ENCODE data around the gene KRTAP5-8. TPM values are rescaled to one million over a fixed set of nuclear protein-coding genes. Genes with fewer than 3 reads are reported as not detected.
"Not testable (repeated sequence)": the region's sequence is repeated elsewhere in the genome, so short reads cannot be mapped to it uniquely, and the experiment has no call there.

The KRTAP5-8 gene
- total RNA-seq, 1 experiment from 2014 or later: not detected

GRCh38 chr11:71581826-71582225 lies 44.0 kb downstream of the KRTAP5-8 start:
- Histone ChIP-seq H3K79me2 (ENCODE audit: low read length) (no peaks in the 10 kb centered on the region), H3K9ac (ENCODE audit: low read length) (no peak overlapping the region), H3K9me2 (replicated peaks; ENCODE audit: low read length) (no peaks in the 10 kb centered on the region), H3K9me3 (ENCODE audit: low read length) (no peaks in the 10 kb centered on the region), H2AFZ (ENCODE audit: low read length) (no peak overlapping the region), H3K27ac (ENCODE audit: low read length) (no peak overlapping the region), H3K4me1 (ENCODE audit: insufficient read depth, low read length) (peaks cover 14% of the 10 kb centered on the region), H3K4me3 (ENCODE audit: low read length) (no peak overlapping the region), H3K36me3 (ENCODE audit: low read depth, low read length) (no peaks in the 10 kb centered on the region), H3K27me3 (ENCODE audit: low read length) (peaks cover 17% of the 10 kb centered on the region; the same call in 1 of the 2 replicates), H3K4me2 (ENCODE audit: low read length) (no peak overlapping the region), H3F3A (ENCODE audit: low read length, unreplicated experiment) (no peaks in the 10 kb centered on the region), H4K20me1 (ENCODE audit: low read length) (no peaks in the 10 kb centered on the region)
- TF ChIP-seq, protein P1, sequence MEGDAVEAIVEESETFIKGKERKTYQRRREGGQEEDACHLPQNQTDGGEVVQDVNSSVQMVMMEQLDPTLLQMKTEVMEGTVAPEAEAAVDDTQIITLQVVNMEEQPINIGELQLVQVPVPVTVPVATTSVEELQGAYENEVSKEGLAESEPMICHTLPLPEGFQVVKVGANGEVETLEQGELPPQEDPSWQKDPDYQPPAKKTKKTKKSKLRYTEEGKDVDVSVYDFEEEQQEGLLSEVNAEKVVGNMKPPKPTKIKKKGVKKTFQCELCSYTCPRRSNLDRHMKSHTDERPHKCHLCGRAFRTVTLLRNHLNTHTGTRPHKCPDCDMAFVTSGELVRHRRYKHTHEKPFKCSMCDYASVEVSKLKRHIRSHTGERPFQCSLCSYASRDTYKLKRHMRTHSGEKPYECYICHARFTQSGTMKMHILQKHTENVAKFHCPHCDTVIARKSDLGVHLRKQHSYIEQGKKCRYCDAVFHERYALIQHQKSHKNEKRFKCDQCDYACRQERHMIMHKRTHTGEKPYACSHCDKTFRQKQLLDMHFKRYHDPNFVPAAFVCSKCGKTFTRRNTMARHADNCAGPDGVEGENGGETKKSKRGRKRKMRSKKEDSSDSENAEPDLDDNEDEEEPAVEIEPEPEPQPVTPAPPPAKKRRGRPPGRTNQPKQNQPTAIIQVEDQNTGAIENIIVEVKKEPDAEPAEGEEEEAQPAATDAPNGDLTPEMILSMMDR (conservative IDR thresholded peaks at IDR 0.05; ENCODE audit: low read depth, low read length): no peak
- TF ChIP-seq EZH2phosphoT487 (IDR thresholded peaks at IDR 0.05; ENCODE audit: borderline replicate concordance, low read length): no peak
- TF ChIP-seq EZH2 (IDR thresholded peaks at IDR 0.05; ENCODE audit: low read length, unreplicated experiment): no peak
- CTCF ChIA-PET: no interaction called here
- POLR2A ChIA-PET (ENCODE audit: unreplicated experiment): no interaction called here
- intact Hi-C loops (cut with micrococcal nuclease): no loop called here
- DNase-seq (peak; percentile 57), ATAC-seq (no peak)
- no TSS peak for BruUV-seq (replicated peaks)

- no peak within 1 kb of the TSS for H3K4me2 ChIP-seq (ENCODE audit: low read length)
- no peaks in the 10 kb centered on the region for H3K9me3 ChIP-seq (ENCODE audit: low read length)
- H3K9ac ChIP-seq (ENCODE audit: low read length): no peak within 1 kb of the TSS
- H3K27me3 ChIP-seq (ENCODE audit: low read length): peaks cover 17% of the 10 kb centered on the region; the same call in 1 of the 2 replicates
- no peak within 1 kb of the TSS for H3K27ac ChIP-seq (ENCODE audit: low read length)
- TF ChIP-seq, protein P1 (conservative IDR thresholded peaks at IDR 0.05; ENCODE audit: low read depth, low read length): no peak
- TF ChIP-seq EZH2 (IDR thresholded peaks at IDR 0.05; ENCODE audit: low read length, unreplicated experiment): no peak
- TF ChIP-seq EZH2phosphoT487 (IDR thresholded peaks at IDR 0.05; ENCODE audit: borderline replicate concordance, low read length): no peak
- H3K9me2 ChIP-seq (replicated peaks; ENCODE audit: low read length): no peaks in the 10 kb centered on the region
- H3K4me1 ChIP-seq (ENCODE audit: insufficient read depth, low read length): peaks cover 14% of the 10 kb centered on the region
- POLR2A ChIA-PET (ENCODE audit: unreplicated experiment): no interaction called here
- DNase-seq: no peak
- H4K20me1 ChIP-seq (ENCODE audit: low read length): no peaks in the 10 kb centered on the region
- no peak within 1 kb of the TSS for H3K4me3 ChIP-seq (ENCODE audit: low read length)
- CTCF ChIA-PET: no interaction called here
- no peaks in the 10 kb centered on the region for H3F3A ChIP-seq (ENCODE audit: low read length, unreplicated experiment)
- no TSS peak for BruUV-seq (replicated peaks)
- ATAC-seq: no peak
- no peaks in the 10 kb centered on the region for H3K36me3 ChIP-seq (ENCODE audit: low read depth, low read length)
- H3K79me2 ChIP-seq (ENCODE audit: low read length): no peaks in the 10 kb centered on the region
- intact Hi-C loops (cut with micrococcal nuclease): no loop called here
- no peak within 1 kb of the TSS for H2AFZ ChIP-seq (ENCODE audit: low read length)
These were observed 44.6 kb downstream of the KRTAP5-8 start, which contains the start of gene KRTAP5-11 for GRCh38 chr11:71582309-71582895. Gene KRTAP5-11, minus strand, starts transcription at chr11:71582875. Its CDS starts 38 bp downstream, at chr11:71582837.

GRCh38 chr11:71582969-71583368 lies 45.1 kb downstream of the KRTAP5-8 start:
- BruUV-seq (replicated peaks); H3K4me3 ChIP-seq (ENCODE audit: low read length); H3K9me2 ChIP-seq (replicated peaks; ENCODE audit: low read length); H2AFZ ChIP-seq (ENCODE audit: low read length); ATAC-seq; DNase-seq; POLR2A ChIA-PET (ENCODE audit: unreplicated experiment); H3K27ac ChIP-seq (ENCODE audit: low read length); H3K36me3 ChIP-seq (ENCODE audit: low read depth, low read length); intact Hi-C loops (cut with micrococcal nuclease); H3K79me2 ChIP-seq (ENCODE audit: low read length); CTCF ChIA-PET; H4K20me1 ChIP-seq (ENCODE audit: low read length); H3K9ac ChIP-seq (ENCODE audit: low read length); H3F3A ChIP-seq (ENCODE audit: low read length, unreplicated experiment); H3K9me3 ChIP-seq (ENCODE audit: low read length); H3K4me2 ChIP-seq (ENCODE audit: low read length): not testable (repeated sequence)
- peaks cover 14% of the 10 kb centered on the region; the same call in 1 of the 2 replicates for H3K27me3 ChIP-seq (ENCODE audit: low read length)
- peaks cover 14% of the 10 kb centered on the region for H3K4me1 ChIP-seq (ENCODE audit: insufficient read depth, low read length)

- POLR2A ChIA-PET (ENCODE audit: unreplicated experiment): not testable (repeated sequence)
These were observed 47.8 kb downstream of the KRTAP5-8 start for GRCh38 chr11:71585673-71586072.

DNA sequence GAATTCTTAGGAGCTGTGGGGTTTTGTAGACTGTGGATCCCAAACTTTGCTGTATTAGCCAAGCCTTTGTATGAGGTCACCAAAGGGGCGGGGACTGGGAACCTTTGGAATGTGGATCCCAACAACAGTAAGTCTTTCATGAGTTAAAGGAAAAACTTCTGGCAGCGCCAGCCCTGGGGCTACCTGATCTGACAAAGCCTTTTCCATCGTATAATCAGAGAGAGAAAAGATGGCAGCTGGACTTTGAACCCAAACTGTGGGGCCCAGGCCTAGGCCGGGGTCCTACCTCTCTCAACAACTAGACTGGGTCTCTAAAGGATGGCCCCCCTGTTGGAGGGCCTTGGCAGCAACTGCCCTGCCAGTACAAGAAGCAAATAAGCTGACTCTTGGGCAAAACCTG lies 50.5 kb downstream of the KRTAP5-8 start:
- POLR2A ChIA-PET (ENCODE audit: unreplicated experiment); ATAC-seq; CTCF ChIA-PET; H3K4me2 ChIP-seq (ENCODE audit: low read length); H3K27ac ChIP-seq (ENCODE audit: low read length); H3K9me2 ChIP-seq (replicated peaks; ENCODE audit: low read length); H3K79me2 ChIP-seq (ENCODE audit: low read length); H3K9me3 ChIP-seq (ENCODE audit: low read length); H2AFZ ChIP-seq (ENCODE audit: low read length); H3K4me1 ChIP-seq (ENCODE audit: insufficient read depth, low read length); H3K36me3 ChIP-seq (ENCODE audit: low read depth, low read length); H4K20me1 ChIP-seq (ENCODE audit: low read length); H3F3A ChIP-seq (ENCODE audit: low read length, unreplicated experiment); intact Hi-C loops (cut with micrococcal nuclease); H3K9ac ChIP-seq (ENCODE audit: low read length); H3K4me3 ChIP-seq (ENCODE audit: low read length); BruUV-seq (replicated peaks): not testable (repeated sequence)
- H3K27me3 ChIP-seq (ENCODE audit: low read length): peaks cover 14% of the 10 kb centered on the region; the same call in 1 of the 2 replicates
- peak; percentile 31 for DNase-seq

More at GRCh38 chr11:71585673-71586072, 47.8 kb downstream of the KRTAP5-8 start:
- H3K9me2 ChIP-seq (replicated peaks; ENCODE audit: low read length); DNase-seq; CTCF ChIA-PET; H3K9me3 ChIP-seq (ENCODE audit: low read length); H3K4me2 ChIP-seq (ENCODE audit: low read length); H3K4me3 ChIP-seq (ENCODE audit: low read length); BruUV-seq (replicated peaks); H4K20me1 ChIP-seq (ENCODE audit: low read length); H3F3A ChIP-seq (ENCODE audit: low read length, unreplicated experiment); H3K79me2 ChIP-seq (ENCODE audit: low read length); H3K9ac ChIP-seq (ENCODE audit: low read length); H3K36me3 ChIP-seq (ENCODE audit: low read depth, low read length); intact Hi-C loops (cut with micrococcal nuclease); H3K27ac ChIP-seq (ENCODE audit: low read length); H2AFZ ChIP-seq (ENCODE audit: low read length); ATAC-seq: not testable (repeated sequence)
- H3K4me1 ChIP-seq (ENCODE audit: insufficient read depth, low read length): peaks cover 14% of the 10 kb centered on the region
- peaks cover 14% of the 10 kb centered on the region; the same call in 1 of the 2 replicates for H3K27me3 ChIP-seq (ENCODE audit: low read length)
